Measurements from ENCODE around the gene INPP5D.

- TF ChIP-seq, protein P1, sequence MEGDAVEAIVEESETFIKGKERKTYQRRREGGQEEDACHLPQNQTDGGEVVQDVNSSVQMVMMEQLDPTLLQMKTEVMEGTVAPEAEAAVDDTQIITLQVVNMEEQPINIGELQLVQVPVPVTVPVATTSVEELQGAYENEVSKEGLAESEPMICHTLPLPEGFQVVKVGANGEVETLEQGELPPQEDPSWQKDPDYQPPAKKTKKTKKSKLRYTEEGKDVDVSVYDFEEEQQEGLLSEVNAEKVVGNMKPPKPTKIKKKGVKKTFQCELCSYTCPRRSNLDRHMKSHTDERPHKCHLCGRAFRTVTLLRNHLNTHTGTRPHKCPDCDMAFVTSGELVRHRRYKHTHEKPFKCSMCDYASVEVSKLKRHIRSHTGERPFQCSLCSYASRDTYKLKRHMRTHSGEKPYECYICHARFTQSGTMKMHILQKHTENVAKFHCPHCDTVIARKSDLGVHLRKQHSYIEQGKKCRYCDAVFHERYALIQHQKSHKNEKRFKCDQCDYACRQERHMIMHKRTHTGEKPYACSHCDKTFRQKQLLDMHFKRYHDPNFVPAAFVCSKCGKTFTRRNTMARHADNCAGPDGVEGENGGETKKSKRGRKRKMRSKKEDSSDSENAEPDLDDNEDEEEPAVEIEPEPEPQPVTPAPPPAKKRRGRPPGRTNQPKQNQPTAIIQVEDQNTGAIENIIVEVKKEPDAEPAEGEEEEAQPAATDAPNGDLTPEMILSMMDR (IDR thresholded peaks at IDR 0.05) = no peak
- TF ChIP-seq, protein P2, sequence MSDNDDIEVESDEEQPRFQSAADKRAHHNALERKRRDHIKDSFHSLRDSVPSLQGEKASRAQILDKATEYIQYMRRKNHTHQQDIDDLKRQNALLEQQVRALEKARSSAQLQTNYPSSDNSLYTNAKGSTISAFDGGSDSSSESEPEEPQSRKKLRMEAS (CRISPR knock-in tag; IDR thresholded peaks at IDR 0.05) = no peak
- TF ChIP-seq CREB1 (CRISPR knock-in tag; IDR thresholded peaks at IDR 0.05) = no peak
Measured at GRCh38 chr2:233081731-233082221, 21.6 kb downstream of the INPP5D start.

Data from WTC11 (cell line).